Measurements from ENCODE around the gene SLC16A12.
A peak's percentile ranks its signal among the peaks of the same experiment; 100 is the strongest.

DNA sequence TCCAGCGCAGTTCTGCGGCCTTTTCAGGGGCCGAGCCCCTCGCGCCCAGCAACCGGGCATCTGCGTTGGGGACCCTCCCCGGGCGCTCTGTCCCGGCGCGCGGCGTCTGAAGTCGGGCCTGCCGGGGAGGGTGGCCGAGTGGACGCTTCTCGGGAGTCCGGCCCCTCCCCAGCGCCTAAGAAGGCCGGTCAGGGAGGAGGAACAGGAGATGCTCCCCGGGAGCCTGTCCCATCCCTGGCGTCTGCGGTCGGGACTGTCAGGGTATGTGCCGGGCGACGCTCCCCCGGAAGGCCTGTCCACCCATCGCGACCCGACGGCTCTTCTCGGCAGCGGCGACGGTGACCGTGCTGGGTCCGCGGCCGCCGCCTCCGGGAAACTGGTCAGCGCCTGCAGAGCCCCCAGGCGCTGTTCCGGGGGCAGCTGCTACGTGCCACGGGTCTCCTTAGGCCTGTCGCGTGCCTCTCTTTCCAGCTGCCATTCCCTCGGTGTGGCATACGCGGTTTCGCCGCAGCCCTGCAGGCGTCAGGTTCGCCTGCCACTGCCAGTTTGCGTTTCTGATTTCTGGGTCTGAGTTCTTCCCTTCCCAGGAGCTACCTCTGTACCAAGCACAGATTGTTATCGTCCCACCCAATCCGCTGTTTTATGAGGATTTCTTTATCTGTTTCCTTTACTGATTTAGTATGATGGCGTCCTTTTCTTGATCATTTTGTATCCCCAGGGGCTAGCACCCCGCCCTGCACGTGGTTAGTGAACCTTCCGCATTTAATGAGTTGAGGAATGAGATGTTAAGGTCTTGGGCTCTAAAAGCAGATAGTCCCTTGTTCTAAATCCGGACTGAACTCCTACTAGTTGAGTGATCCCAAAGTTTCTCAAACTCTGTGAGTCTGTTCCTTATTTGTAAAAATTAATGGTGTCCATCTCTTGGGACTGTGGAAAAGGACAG is 120.2 kb downstream of the SLC16A12 start:
- TF ChIP-seq, protein P1, sequence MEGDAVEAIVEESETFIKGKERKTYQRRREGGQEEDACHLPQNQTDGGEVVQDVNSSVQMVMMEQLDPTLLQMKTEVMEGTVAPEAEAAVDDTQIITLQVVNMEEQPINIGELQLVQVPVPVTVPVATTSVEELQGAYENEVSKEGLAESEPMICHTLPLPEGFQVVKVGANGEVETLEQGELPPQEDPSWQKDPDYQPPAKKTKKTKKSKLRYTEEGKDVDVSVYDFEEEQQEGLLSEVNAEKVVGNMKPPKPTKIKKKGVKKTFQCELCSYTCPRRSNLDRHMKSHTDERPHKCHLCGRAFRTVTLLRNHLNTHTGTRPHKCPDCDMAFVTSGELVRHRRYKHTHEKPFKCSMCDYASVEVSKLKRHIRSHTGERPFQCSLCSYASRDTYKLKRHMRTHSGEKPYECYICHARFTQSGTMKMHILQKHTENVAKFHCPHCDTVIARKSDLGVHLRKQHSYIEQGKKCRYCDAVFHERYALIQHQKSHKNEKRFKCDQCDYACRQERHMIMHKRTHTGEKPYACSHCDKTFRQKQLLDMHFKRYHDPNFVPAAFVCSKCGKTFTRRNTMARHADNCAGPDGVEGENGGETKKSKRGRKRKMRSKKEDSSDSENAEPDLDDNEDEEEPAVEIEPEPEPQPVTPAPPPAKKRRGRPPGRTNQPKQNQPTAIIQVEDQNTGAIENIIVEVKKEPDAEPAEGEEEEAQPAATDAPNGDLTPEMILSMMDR (IDR thresholded peaks at IDR 0.05 in 8 of 11, conservative IDR thresholded peaks at IDR 0.05 in 3 of 11): peak in 2 of 11 experiments; percentile 2 to 10
- TF ChIP-seq POLR2A (IDR thresholded peaks at IDR 0.05): peak in 1 of 3 donors; percentile 45
- TF ChIP-seq POLR2AphosphoS5 (IDR thresholded peaks at IDR 0.05): peak; percentile 14 to 77 (median 46)

Data from spleen (tissue), 7 donors.